Measurements from ENCODE around the gene NUP153.

Gene NUP153

DNA sequence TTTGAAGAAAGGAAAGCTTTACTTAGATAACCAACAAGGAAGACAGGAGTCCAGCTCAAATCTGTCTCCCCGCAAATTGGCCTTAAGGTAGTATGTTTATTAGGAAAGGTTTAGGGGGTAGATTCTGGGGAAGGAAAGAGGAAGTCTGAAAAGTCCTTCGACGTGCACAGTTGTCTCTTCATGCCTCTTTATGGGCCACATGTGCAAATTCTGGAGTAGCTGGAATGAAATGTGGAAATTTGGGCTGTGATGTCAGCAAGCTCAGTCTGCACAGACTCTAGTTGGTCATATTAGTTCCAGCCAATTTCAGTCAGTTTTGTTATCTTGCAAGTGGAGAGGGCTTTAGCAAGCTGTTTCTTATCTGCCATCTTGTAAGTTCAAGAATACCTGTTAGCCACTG lies 50.1 kb downstream of the NUP153 start:
- DNase-seq, result no peak

- DNase-seq, result no peak
These were observed 50.6 kb downstream of the NUP153 start for GRCh38 chr6:17656092-17656491.

DNA sequence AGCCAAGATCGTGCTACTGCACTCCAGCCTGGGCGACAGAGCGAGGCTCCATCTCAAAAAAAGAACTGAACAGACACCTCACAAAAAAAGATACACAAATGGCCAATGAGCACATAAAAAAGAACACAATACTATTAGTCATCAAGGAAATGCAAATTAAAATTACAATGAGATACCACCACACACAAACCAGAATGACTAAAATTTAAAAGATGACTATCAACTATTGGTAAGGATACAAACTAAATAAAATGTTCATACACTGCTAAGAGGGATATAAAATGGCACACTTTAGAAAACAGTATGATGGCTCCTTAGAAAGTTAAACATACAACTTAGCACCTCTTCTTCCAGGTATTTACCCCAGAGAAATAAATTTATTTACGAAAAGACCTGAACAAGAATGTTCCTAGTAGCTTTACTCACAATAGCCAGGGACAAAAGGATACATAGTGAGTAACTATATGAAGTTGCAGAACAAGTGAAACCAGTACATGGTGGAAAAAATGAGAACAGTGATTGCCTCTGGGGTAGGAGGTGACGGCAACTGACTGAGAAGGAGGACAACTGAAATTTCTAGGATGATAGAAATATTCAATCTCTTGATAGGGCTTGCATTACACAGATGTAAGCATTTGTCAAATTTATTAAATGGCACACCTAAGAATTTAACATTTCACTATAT lies 53.4 kb downstream of the NUP153 start:
- DNase-seq, result no peak

- no peak for DNase-seq
These were observed 55.9 kb downstream of the NUP153 start for GRCh38 chr6:17650656-17651309.

DNA sequence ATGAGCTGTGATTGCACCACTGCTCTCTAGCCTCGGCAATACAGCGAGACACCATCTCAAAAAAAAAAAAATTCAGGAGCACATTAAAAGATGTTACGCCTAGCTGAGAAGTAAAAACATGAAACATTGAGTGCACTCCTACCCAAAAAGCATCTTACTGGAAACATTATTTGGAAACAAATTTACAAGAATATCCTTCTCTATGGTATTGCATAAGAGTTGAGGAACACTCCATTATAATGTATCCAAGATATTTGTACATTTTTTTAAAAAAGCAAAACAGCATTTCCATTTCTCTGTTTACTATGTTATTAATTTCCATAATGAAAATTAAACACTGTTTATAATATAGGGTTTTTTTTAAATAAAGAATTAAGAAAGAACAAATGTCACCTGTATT lies 58.0 kb downstream of the NUP153 start:
- no peak for DNase-seq

DNA sequence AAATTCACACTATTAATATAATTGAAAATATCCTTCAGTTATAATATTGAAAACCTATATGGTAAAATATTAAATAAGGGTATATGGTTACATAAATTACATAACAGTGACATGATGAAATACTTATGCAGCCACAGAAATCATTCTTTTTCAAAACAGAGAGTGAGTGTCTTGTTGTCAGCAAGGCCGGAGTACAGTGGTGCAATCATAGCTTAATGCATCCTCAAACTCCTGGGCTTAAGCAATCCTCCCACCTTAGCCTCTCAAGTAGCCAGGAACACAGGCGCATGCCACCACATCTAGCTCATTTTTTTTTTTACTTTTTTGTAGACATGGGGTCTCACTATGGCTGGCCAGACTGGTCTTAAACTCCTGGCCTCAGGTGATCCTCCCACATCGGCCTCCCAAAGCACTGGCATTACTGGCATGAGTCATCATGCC lies 66.2 kb downstream of the NUP153 start:
- DNase-seq, result no peak

GRCh38 chr6:17638212-17638715 lies 68.5 kb downstream of the NUP153 start:
- no peak for DNase-seq

DNA sequence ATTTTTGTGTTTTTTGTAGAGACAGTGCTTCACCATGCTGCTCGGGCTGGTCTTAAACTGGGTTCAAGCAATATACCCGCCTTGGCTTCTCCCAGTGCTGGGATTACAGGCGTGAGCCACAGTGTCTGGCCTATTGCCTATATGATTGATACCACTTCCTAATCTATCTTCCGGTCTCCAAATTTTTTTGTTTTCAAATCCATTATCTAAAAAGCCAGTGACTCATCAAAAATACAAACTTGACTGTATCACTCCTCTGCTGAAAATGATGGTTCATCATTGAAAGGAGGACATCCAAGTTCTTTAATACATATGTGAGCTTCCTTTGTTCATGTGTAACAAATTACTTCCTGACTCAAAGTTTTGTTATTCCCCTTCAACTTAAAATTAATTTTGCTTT lies 71.2 kb downstream of the NUP153 start:
- no peak for DNase-seq

DNA sequence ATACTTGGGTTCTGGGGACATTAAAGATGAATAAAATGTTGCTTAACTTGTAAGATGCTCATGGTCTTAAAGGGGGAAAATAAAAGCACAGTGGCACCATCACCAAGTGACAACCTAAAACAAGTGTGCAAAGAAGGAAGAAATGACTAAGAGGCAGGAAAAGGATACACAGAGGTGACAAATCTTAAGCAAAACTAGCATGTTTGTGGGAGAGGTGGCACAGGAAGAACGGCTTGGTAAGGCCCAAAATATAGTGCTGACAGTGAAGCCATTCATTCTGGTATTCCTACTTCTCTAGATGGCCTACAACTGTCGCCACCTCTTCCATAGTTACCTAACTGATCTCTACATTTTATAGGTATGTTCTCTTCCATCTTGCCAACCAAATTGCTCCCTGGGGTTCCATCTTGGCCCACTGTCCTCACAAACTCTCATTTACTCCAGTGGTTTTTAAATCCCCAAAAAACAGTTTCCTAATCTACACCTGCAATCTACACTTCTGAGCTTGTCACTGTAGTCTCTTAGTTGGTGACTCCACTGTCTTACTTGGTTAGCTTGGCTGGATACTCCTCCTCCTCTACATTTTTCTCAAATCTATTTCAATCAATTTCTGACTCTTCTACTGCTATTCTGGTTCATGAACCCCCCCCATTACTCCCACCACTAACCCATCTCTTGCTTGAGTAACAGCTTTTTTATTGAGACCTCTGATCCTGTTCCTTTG lies 73.1 kb downstream of the NUP153 start:
- peak; percentile 38 for DNase-seq

DNA sequence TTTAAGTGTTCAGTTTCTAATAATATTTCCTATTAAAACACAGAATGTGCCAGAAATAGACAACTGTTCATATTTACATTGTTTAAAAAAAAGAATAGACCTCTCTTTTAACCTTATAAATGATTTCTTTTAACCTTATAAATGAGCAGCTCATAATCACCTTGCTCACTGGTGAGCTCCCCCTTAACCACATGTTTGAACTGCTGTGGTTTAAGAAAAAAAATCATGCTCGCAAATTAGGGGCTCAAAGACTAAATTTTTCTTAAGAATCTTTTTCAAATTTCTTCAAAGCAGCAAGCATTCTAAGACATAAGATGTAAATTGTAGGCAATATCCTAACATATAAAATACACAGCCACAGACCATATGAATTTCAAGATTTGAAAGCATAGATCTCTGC lies 73.8 kb downstream of the NUP153 start:
- no peak for DNase-seq

DNA sequence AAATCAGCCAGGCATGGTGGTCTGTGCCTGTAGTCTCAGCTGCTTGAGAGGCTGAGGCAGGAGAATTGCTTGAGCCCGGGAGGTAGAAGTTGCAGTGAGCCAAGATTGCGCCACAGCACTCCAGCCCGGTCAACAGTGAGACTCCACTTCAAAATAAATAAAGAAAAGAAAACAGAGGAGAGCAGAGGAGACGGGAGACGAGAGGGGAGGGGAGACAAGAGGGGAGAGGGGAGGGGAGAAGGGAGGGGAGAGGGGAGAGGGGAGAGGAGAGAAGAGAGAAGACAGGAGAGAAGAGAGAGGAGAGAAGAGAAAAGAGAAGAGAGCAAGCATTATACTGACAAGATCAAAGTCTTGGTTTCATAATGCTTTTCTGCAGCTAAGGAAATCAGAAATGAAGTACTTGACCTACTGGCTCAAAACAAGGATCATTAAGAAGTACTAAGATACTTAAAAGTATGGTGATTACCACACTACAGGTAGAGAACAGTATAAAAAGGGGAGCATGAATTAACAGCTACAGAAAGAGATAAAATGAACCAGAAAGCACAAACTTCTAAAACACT lies 76.1 kb downstream of the NUP153 start:
- DNase-seq, result no peak

GRCh38 chr6:17629824-17630510 lies 76.8 kb downstream of the NUP153 start:
- DNase-seq, result no peak

GRCh38 chr6:17628873-17629272 lies 77.9 kb downstream of the NUP153 start:
- no peak for DNase-seq

- no peak for DNase-seq
These were observed 82.3 kb downstream of the NUP153 start for GRCh38 chr6:17624396-17624795.

- no peak for DNase-seq
These were observed 84.6 kb downstream of the NUP153 start for GRCh38 chr6:17622144-17622543.

- no peak for DNase-seq
These were observed 85.7 kb downstream of the NUP153 start for GRCh38 chr6:17621003-17621402.

- no peak for DNase-seq
These were observed 90.9 kb downstream of the NUP153 start for GRCh38 chr6:17615794-17616193.

DNA sequence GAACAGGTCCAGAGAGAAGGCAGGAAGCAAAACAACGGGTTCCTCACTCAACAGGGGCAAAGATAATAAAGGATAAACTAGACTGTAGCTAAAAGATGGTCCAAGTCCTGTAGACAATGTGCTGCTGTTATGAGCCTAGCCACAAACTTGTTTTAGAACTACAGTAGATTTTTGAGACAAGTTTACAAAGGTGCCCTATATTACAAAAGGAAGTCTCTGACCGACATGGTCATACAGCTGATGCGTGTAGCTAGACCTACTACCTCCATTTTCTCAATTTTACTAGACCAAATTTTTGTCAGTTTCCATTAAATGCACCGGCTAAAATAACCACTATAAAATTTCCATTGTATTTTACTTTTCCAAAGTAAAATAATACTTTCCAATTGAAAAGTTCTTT lies 94.7 kb downstream of the NUP153 start:
- no peak for DNase-seq

DNA sequence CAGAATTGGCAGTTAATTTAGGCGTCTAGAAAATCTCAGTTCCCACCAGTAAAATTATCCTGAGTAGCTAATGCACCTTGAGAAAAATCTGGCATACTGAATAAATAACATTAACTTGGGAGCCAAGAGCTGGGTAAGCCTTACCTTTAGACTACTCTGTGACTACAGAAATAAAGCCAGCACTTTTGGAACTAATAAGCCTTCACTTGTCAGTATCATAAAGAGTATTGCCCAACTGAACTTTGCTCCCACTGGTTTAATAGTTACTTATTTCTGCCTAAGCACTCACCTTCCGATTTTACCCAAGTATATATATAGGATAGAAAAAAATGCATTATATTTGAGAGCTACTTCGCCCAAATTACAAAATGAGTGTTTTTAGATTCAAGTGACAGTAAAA lies 95.9 kb downstream of the NUP153 start:
- DNase-seq, result no peak

DNA sequence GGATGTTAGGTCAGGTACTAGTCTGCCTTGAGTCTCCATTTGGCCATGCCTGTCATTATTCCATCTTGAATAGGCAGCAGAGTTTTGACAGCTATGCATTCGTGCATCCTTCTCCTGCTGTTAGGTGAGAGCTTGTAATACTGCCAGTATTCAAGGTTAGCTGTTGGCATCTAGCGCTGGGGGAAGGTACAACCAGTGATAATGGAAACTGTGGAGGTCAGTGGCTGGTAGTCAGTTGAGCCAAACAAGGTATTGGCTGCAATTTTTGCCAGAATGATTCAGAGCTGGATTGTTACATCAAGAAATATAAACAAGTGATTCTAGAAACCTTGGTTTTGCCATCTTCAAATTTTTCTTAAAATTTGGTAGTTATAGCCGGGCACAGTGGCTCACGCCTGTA lies 100.1 kb downstream of the NUP153 start:
- DNase-seq, result no peak

DNA sequence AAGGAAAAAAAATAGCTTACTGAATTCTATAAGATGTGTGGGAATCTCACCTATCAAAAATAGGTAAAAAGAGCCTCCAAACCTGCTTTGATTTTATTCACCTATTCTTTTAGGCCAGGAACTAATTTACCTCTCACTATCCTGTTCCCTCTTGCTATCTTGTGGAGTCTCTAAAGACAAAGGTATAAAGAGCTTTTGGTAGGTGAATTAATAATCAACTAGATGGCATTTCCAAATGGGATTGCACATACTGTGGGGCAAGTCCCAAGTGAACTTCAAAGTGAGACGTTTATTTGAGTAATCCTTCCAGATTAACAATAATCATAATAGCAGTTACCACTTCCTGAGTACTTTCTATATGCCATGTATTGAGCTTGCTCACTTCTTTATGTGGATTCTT lies 103.8 kb downstream of the NUP153 start:
- no peak for DNase-seq

GRCh38 chr6:17601386-17601703 lies 105.4 kb downstream of the NUP153 start:
- no peak for DNase-seq
